Activated CD8-positive, alpha-beta T cell treated with anti-CD3 and anti-CD28 coated beads for 36 hours (primary cell): ENCODE data around the gene PARS2. TPM values are rescaled to one million over a fixed set of nuclear protein-coding genes. Genes with fewer than 3 reads are reported as not detected.

Source experiments
- ATAC-seq: fragments of 200-7000 bp; cut with Tn5 transposase; one replicate; pipeline ENCODE4 v1.10.0; 2021; ENCODE audit warnings: mild to moderate bottlenecking, moderate library complexity
- CTCF ChIA-PET: fragments of 350-600 bp; sonication (Branson Sonifier 250); formaldehyde crosslinking; loops from one replicate; lab custom pipeline; 2021; ENCODE audit warnings: antibody characterized with exemption; lab: Charles Lee
- POLR2A ChIA-PET: fragments of 350-600 bp; sonication (Branson Sonifier 250); formaldehyde crosslinking; loops from one replicate; lab custom pipeline; 2021; ENCODE audit warnings: antibody characterized with exemption; lab: Charles Lee
- DNase-seq: peaks from one replicate; pipeline ENCODE4 v3.0.0-alpha.2; 2020
- H3K27ac Mint-ChIP-seq: one replicate; pipeline ENCODE4 v1.8.0; 2021; ENCODE audit warnings: mild to moderate bottlenecking, mixed read lengths
- H3K27me3 Mint-ChIP-seq: one replicate; pipeline ENCODE4 v1.8.0; 2021; ENCODE audit warnings: mixed read lengths
- H3K36me3 Mint-ChIP-seq: one replicate; pipeline ENCODE4 v1.8.0; 2021; ENCODE audit warnings: low read depth, mixed read lengths
- H3K4me1 Mint-ChIP-seq: one replicate; pipeline ENCODE4 v1.8.0; 2021; ENCODE audit warnings: low read depth, mixed read lengths
- H3K4me3 Mint-ChIP-seq: one replicate; pipeline ENCODE4 v1.8.0; 2021; ENCODE audit warnings: mild to moderate bottlenecking, moderate library complexity, mixed read lengths
- H3K9me3 Mint-ChIP-seq: one replicate; pipeline ENCODE4 v1.8.0; 2021; ENCODE audit warnings: mixed read lengths
- intact Hi-C: fragments of 100-400 bp; cut with micrococcal nuclease; formaldehyde crosslinking; loops from one replicate; pipeline ENCODE4 v1.10.0; 2022
- total RNA-seq, 2 experiments: library from RNA; stranded (reverse); gene quantifications; one replicate each; pipeline ENCODE4 v1.2.3, GENCODE V29; 2021
- TF ChIP-seq, protein P1 (sequence below): fragments of 200-600 bp; IDR thresholded peaks from one replicate; pipeline ENCODE4 v1.8.0; 2022; ENCODE audit warnings: antibody characterized with exemption, mild to moderate bottlenecking

The PARS2 gene
- total RNA-seq, 2 experiments from 2014 or later, result 6.0 to 6.7 TPM

DNA sequence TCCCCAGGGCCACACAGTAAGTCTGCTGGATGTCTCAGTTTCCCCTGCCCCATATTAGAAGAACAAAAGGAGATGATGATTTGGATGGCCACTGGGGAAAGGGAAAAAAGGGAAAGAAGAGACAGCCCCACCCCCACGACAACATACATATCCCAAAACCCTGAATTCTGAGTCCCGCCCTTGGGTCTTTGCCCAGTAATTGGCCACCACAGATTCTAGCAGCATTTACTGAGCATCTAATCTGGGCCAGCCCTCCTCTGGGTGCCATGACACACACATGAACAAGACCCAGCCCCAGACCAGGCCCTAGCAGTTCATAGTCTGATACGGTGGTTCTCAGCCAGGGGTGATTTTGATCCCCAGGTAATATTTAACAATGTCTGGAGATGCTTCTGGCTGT lies 53.9 kb downstream of the PARS2 start:
- TF ChIP-seq, protein P1, sequence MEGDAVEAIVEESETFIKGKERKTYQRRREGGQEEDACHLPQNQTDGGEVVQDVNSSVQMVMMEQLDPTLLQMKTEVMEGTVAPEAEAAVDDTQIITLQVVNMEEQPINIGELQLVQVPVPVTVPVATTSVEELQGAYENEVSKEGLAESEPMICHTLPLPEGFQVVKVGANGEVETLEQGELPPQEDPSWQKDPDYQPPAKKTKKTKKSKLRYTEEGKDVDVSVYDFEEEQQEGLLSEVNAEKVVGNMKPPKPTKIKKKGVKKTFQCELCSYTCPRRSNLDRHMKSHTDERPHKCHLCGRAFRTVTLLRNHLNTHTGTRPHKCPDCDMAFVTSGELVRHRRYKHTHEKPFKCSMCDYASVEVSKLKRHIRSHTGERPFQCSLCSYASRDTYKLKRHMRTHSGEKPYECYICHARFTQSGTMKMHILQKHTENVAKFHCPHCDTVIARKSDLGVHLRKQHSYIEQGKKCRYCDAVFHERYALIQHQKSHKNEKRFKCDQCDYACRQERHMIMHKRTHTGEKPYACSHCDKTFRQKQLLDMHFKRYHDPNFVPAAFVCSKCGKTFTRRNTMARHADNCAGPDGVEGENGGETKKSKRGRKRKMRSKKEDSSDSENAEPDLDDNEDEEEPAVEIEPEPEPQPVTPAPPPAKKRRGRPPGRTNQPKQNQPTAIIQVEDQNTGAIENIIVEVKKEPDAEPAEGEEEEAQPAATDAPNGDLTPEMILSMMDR, result no peak
- ChIA-PET CTCF (no interaction called here), POLR2A (no interaction called here)
- DNase-seq (no peak), ATAC-seq (no peak)
- Mint-ChIP-seq H3K9me3 (no peaks in the 10 kb centered on the region), H3K27me3 (peaks cover 7% of the 10 kb centered on the region), H3K27ac (no peak overlapping the region), H3K36me3 (no peaks in the 10 kb centered on the region), H3K4me3 (no peak overlapping the region), H3K4me1 (peaks cover 5% of the 10 kb centered on the region)
- intact Hi-C loops, result no loop called here

DNA sequence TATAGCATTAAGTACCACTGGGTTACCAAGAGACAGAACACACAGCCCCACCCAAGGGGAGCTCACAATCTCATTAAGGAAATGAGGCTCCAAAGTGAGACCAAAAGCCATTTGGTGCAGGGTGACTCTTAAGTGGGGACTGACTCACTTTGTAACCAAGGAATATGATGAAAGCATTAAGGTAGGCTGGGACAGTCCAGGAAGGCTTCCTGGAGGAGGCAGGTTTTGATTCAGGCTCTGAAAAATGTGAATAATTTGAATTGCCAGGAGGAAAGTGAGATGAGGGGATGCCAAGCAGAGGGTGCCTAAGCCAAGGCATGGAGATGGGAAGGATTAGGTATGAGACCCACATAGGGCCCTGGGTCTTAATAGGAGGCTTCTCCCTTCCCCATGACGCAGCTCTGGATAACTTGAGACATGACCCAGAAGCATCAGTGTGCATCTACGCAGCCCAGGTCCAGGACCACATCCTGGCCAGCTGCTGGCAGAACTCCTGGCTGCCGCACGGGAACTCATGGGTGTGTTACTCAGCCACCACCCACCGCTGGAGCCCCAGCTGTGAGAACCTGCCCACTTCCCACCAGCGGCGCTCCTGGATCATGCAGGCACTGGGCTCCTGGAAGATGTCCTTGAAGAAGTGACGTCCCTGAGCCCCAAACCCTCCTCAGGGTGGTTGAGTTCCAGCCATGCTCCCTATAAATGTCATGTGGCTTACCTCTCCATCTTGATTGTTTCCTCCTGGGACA lies 54.6 kb downstream of the PARS2 start:
- POLR2A ChIA-PET, result no interaction called here
- Mint-ChIP-seq H3K9me3 (no peaks in the 10 kb centered on the region), H3K27me3 (peaks cover 7% of the 10 kb centered on the region), H3K27ac (no peak overlapping the region), H3K36me3 (no peaks in the 10 kb centered on the region), H3K4me3 (no peak overlapping the region), H3K4me1 (no peaks in the 10 kb centered on the region)
- TF ChIP-seq, protein P1, result no peak
- ATAC-seq, result no peak
- intact Hi-C loops, result no loop called here
- DNase-seq, result no peak
- CTCF ChIA-PET, result no interaction called here

DNA sequence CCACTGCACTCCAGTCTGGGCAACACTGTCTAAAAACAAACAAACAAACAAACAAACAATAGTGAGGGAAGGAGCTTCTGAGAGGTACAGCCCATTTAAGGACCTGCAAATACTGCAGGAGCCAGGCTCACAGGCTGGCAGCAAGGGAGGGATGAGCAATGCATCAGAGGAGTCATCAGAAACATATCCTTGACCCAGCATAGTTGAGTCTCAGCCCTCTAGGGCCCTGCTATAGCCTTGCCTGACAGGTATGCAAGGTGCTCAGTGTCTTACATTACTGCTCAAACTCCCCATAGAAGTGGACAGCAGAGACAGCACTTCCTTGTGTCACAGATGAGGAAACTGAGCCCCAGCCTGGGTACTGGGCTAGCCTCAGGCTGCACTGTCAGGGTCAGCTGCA lies 55.9 kb downstream of the PARS2 start:
- H3K27ac Mint-ChIP-seq, result no peak overlapping the region
- no peak for ATAC-seq
- H3K4me1 Mint-ChIP-seq, result no peaks in the 10 kb centered on the region
- POLR2A ChIA-PET, result no interaction called here
- H3K36me3 Mint-ChIP-seq, result no peaks in the 10 kb centered on the region
- CTCF ChIA-PET, result no interaction called here
- intact Hi-C loops, result no loop called here
- H3K9me3 Mint-ChIP-seq, result no peaks in the 10 kb centered on the region
- DNase-seq, result no peak
- no peak overlapping the region for H3K4me3 Mint-ChIP-seq
- H3K27me3 Mint-ChIP-seq, result peaks cover 7% of the 10 kb centered on the region
- TF ChIP-seq, protein P1, result no peak

Other genes starting within 250 kb of the PARS2 start
- gene ACOT11, start 216.3 kb downstream of the PARS2 start, total RNA-seq, result 1 to 10 TPM; 1.1 to 1.2 TPM
- gene FAM151A, start 141.0 kb downstream of the PARS2 start, total RNA-seq, result not detected
- gene MROH7, start 122.7 kb downstream of the PARS2 start, total RNA-seq, result under 1 TPM in 1 of 2 experiments, not detected in 1; 0.11 TPM
- 10 to 100 TPM; 26.7 to 28.2 TPM for gene TTC4, start 48.7 kb downstream of the PARS2 start, total RNA-seq
- 1 to 10 TPM; 3.3 to 3.5 TPM for gene TTC22, start 36.8 kb upstream of the PARS2 start, total RNA-seq
- gene DHCR24, start 122.7 kb upstream of the PARS2 start, total RNA-seq, result 10 to 100 TPM; 59.5 to 64.7 TPM
- not detected for gene TMEM61, start 216.1 kb upstream of the PARS2 start, total RNA-seq
- not detected for gene BSND, start 234.4 kb upstream of the PARS2 start, total RNA-seq